ENCODE data around the gene CEP41. TPM values are rescaled to one million over a fixed set of nuclear protein-coding genes. Genes with fewer than 3 reads are reported as not detected.

Gene CEP41
- total and polyA plus RNA-seq, 10 of the 15 experiments (the other 5 are each of a cell fraction or from before 2014, with no cell fraction given), result 11.4 to 43.0 (median 24.7) TPM

DNA sequence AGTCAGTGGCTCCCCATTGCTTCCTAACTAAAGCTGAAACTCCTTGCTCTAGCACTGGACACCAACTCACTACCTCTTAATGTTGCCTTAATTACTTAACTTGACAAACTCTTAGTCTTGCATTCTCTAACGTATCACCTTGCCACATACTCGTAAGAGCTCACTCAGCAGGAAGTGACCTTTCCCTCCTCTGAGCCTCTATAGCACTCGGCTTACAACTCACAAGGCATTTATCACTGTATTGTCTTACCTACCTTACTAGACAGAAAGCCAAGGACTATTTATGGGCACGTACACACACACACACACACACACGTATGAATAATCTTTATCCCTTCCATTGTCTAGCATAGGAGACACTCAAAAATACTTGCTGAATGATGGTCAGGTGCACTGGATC, 21.2 kb downstream of the CEP41 start:
- WGBS (ENCODE audit: insufficient coverage, insufficient replicate concordance, low lambda C conversion rate, missing lambda C conversion rate), result 97% methylated on average over 5 of the region's 5 CpGs
- no peak overlapping the region for H2AFZ ChIP-seq (ENCODE audit: control insufficient read depth, low read depth, low read length)
- H3K9me3 ChIP-seq (replicated peaks; ENCODE audit: control insufficient read depth, insufficient read depth, low read length), result no peaks in the 10 kb centered on the region
- no peak for TF ChIP-seq POLR2AphosphoS5 (IDR thresholded peaks at IDR 0.05; ENCODE audit: low read length)
- TF ChIP-seq PAX5 (IDR thresholded peaks at IDR 0.05; ENCODE audit: borderline replicate concordance, low read depth, low read length), result no peak
- TF ChIP-seq RAD51 (IDR thresholded peaks at IDR 0.05), result no peak
- no peak for TF ChIP-seq TCF12 (IDR thresholded peaks at IDR 0.05; ENCODE audit: low read depth, low read length)
- TF ChIP-seq SUPT20H (IDR thresholded peaks at IDR 0.05; ENCODE audit: borderline replicate concordance, control insufficient read depth, low read depth, low read length), result no peak
- TF ChIP-seq SREBF1 (IDR thresholded peaks at IDR 0.05; ENCODE audit: low read length), result no peak
- TF ChIP-seq, protein P1, sequence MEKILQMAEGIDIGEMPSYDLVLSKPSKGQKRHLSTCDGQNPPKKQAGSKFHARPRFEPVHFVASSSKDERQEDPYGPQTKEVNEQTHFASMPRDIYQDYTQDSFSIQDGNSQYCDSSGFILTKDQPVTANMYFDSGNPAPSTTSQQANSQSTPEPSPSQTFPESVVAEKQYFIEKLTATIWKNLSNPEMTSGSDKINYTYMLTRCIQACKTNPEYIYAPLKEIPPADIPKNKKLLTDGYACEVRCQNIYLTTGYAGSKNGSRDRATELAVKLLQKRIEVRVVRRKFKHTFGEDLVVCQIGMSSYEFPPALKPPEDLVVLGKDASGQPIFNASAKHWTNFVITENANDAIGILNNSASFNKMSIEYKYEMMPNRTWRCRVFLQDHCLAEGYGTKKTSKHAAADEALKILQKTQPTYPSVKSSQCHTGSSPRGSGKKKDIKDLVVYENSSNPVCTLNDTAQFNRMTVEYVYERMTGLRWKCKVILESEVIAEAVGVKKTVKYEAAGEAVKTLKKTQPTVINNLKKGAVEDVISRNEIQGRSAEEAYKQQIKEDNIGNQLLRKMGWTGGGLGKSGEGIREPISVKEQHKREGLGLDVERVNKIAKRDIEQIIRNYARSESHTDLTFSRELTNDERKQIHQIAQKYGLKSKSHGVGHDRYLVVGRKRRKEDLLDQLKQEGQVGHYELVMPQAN (conservative IDR thresholded peaks at IDR 0.05), result no peak
- TF ChIP-seq MYC (IDR thresholded peaks at IDR 0.05; ENCODE audit: insufficient read depth, insufficient read length, insufficient replicate concordance, low read length, severe bottlenecking), result no peak
- no peak for TF ChIP-seq HCFC1 (IDR thresholded peaks at IDR 0.05; ENCODE audit: low read length)
- no peak for TF ChIP-seq ZNF217 (IDR thresholded peaks at IDR 0.05)
- TF ChIP-seq RUNX3 (IDR thresholded peaks at IDR 0.05; ENCODE audit: low read length), result no peak
- TF ChIP-seq SRF (IDR thresholded peaks at IDR 0.05; ENCODE audit: low read depth in 2 of 2, low read length in 2 of 2), result no peak
- TF ChIP-seq CHD2 (IDR thresholded peaks at IDR 0.05; ENCODE audit: borderline replicate concordance, low read depth, low read length), result no peak
- TF ChIP-seq, protein P2, sequence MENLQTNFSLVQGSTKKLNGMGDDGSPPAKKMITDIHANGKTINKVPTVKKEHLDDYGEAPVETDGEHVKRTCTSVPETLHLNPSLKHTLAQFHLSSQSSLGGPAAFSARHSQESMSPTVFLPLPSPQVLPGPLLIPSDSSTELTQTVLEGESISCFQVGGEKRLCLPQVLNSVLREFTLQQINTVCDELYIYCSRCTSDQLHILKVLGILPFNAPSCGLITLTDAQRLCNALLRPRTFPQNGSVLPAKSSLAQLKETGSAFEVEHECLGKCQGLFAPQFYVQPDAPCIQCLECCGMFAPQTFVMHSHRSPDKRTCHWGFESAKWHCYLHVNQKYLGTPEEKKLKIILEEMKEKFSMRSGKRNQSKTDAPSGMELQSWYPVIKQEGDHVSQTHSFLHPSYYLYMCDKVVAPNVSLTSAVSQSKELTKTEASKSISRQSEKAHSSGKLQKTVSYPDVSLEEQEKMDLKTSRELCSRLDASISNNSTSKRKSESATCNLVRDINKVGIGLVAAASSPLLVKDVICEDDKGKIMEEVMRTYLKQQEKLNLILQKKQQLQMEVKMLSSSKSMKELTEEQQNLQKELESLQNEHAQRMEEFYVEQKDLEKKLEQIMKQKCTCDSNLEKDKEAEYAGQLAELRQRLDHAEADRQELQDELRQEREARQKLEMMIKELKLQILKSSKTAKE (IDR thresholded peaks at IDR 0.05; ENCODE audit: low read depth, poor library complexity, severe bottlenecking), result no peak
- no peak for TF ChIP-seq LARP7 (IDR thresholded peaks at IDR 0.05)
- no peak overlapping the region for H3K9ac ChIP-seq (ENCODE audit: control insufficient read depth, insufficient read depth, low read length)
- FAIRE-seq (no peak), ATAC-seq (no peak), DNase-seq (ENCODE audit: low read depth, low spot score) (no peak)
- ChIA-PET CTCF (no interaction called here), SMC1A (ENCODE audit: uncharacterized antibody, unreplicated experiment) (no interaction called here), POLR2A (no interaction called here), RAD21 (ENCODE audit: unreplicated experiment) (no interaction called here)
- in situ Hi-C loops (cut with MboI), result no loop called here
- no TSS peak for BruUV-seq (replicated peaks)
- H3K36me3 ChIP-seq (ENCODE audit: control insufficient read depth in 2 of 2, insufficient read depth in 2 of 2, low read length in 1 of 2), result no peaks in the 10 kb centered on the region
- no peak overlapping the region for H3K4me3 ChIP-seq
- no peaks in the 10 kb centered on the region for H3K27me3 ChIP-seq (replicated peaks in 1 of 2; ENCODE audit: control insufficient read depth in 2 of 2, insufficient read depth in 2 of 2, low read length in 1 of 2)
- H3K27ac ChIP-seq (ENCODE audit: control insufficient read depth, insufficient read depth), result no peak overlapping the region
- no peaks in the 10 kb centered on the region for H3K79me2 ChIP-seq (ENCODE audit: control insufficient read depth, insufficient read depth, low read length)
- H3K4me1 ChIP-seq (ENCODE audit: control insufficient read depth, insufficient read depth, low read length), result no peaks in the 10 kb centered on the region
- H3K4me2 ChIP-seq (ENCODE audit: control insufficient read depth, insufficient read depth), result no peak overlapping the region
- intact Hi-C loops (cut with micrococcal nuclease; ENCODE audit: unreplicated experiment), result loop anchor here (5.0 kb wide), 1 partner anchor 177 kb away; no protein-coding TSS in a partner anchor
- no peaks in the 10 kb centered on the region for H4K20me1 ChIP-seq (ENCODE audit: control insufficient read depth, insufficient read depth)

All from GM12878 (cell line).